GM18498 (cell line): ENCODE data around the gene ANKRD16.
"Not testable (repeated sequence)": the region's sequence is repeated elsewhere in the genome, so short reads cannot be mapped to it uniquely, and the experiment has no call there.

ENCODE experiments used
- ATAC-seq: cut with Tn5 transposase; IDR thresholded peaks from one replicate; pipeline ENCODE4 v1.9.1; 2021; ENCODE audit warnings: mild to moderate bottlenecking, moderate library complexity; ENCODE audit not compliant: unreplicated experiment

Gene ANKRD16

DNA sequence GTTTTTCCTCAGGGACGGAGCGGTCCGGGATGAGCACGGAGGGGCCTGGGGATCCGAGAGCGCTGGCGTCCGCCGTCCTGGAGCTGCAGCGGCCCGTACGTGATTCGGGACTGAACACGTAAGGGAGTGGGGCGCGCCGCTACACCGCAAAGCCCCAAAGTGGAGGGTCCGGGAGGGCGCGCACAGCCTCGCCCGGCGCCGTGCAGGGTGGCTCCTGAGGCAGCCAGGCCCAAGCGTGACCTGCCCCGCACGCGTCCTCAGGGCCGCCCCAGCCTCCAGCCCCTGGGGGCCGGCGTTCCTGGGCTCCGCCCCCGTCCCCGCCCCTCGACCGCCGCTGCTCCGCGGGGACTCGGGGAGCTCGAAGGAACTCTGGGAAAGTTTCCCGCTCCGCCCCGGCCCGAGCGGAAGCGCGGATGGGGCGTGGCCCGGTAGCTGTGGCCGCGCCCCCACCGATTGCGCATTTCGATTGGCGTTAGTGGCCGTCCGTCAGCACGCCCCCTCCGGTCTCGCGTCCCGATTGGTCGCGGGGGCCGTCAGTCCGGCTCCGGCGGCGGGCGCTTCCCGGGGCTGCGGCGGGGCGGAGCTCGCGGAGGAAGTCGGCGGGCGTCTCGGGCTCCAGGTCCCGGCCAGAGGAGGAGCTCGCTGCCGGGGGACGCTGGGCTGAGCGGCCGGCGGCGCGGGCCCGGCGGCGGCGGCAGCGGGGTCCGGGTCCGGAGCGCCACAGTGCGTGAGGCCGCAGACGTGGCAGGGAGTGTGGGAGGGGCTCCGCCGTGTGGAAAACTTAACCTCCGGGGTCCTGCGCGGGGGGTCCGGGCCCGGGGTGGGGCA is at the start of gene ANKRD16, which contains the start of gene FBH1:
ANKRD16 (minus strand) TSS at position 270 of the 828 bp plus-strand sequence. CDS start 539 bp downstream, outside the sequence.
FBH1 (plus strand) TSS at position 620 of the 828 bp plus-strand sequence; CDS start at position 723, 103 bp downstream.
- peak; percentile 89 for ATAC-seq

DNA sequence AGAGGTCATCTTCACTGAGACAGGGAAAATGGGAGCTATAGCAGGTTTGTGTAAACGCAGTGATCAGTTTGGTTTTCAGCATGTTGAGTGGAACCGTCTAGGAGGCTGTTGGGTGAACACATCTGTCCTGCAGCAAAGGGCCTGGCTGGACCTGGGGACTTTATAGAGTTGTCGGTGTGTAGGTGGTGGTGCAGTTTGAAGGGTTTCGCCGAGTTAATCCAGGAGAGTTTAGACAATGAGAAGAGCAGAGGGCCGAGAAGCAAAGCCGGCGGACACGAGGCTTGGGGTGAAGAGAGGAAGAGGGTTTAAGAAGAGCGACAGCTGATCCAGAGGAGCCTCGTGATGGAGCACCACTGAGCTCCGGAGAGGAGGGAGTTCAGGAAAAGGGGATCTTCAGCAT is 48.6 kb upstream of the ANKRD16 start:
- no peak for ATAC-seq

DNA sequence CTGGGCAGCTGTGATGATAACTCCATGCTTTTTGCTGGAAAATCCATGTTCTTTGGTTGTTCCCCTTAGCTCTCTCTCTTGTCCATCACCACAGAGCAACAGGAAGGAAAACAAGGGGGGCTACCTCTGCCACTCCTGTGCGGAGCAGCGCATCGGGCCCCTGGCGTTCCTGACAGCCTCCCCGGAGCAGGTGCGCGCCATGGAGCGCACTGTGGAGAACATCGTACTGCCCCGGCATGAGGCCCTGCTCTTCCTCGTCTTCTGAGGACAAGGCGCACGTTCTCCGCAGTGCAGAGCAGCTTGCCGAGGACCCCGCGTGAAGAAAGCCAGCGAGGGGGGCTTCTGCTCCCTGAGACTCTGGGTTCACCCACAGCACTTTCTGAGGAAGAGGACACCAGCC is 47.3 kb upstream of the ANKRD16 start:
- no peak for ATAC-seq

DNA sequence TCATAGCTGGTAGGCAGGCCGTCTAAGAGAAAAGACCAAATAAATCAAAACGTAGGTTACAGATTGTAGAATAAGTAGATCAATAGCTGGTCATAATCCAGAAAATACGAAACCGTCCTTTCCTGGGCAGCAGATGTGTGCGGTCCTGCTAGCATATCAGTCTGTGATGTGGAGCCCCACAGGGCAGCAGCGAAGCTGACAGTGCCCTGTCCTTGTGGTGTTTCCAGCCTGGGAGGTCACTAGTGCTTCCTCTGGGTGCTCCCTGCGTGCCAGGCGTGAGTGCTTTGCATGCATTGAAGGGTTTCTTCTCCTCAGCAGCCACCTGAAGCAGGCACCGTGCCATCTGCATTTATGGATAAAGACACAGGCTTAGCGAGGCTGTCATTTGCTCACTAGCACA is 45.9 kb upstream of the ANKRD16 start:
- ATAC-seq, result no peak

DNA sequence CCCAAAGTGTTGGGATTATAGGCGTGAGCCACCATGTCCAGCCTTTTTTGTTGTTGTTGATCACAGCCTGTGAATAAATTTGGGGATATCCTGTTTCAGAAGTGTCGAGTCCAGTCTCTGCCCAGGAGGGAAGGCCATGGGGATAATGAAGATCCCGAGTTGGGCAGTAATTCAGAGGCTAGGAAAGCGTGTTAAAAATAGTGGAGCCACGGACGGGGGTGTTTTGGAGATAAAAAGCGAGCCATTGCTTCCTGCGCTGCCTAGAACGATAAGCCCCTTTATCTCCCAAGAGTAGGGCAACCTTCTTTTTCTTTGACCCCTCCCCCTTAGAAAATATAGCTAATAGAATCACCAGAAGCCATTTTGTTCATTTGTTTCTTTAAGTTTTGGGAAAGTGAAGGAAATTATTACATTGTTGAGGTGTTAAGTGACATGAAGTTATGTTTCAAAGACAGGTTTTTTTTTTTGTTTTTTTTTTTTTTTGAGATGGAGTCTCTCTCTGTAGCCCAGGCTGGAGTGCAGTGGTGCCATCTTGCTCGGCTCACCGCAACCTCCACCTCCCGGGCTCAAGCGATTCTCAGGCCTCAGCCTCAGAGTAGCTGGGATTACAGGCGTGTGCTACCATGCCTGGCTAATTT is 44.3 kb upstream of the ANKRD16 start:
- ATAC-seq, result no peak

DNA sequence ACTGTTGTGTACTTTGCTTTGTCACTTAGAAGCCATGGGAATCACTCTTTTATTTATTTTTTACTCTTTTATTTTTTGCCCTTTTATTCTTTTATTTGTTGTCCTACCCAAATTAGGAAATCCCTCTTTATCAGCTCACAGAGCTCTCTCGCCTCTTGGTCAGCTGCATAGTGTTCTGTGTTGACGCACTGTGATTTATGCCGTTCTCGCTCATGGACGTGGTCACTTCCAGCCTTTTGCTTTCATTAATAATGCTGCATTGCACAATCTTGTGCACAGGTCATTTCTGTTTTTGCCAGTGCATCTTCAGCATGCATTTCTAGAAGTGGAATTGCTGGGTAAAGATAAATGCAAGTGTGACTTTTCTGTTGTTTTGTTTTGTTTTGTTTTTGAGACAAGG is 42.7 kb upstream of the ANKRD16 start:
- ATAC-seq, result no peak

DNA sequence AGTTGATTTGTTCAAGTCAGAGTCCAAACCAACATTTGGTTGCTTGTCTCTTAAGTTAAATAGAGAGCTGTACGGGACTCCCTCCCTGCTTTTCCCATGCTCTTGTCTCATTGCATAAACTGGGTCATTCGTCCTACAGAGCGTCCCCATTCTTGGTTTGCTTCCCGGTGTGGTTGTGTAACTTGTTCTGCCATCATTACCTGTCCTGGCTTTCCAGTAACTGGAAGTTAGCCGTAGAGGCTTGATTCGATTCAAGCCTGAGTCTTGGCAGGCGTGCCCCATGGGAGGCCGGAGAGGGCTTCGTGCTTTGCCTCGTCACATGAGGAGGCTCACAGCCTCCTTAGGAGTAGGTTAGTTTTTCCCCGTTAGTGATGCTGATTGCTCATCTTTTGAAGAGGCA is 40.6 kb upstream of the ANKRD16 start:
- no peak for ATAC-seq

DNA sequence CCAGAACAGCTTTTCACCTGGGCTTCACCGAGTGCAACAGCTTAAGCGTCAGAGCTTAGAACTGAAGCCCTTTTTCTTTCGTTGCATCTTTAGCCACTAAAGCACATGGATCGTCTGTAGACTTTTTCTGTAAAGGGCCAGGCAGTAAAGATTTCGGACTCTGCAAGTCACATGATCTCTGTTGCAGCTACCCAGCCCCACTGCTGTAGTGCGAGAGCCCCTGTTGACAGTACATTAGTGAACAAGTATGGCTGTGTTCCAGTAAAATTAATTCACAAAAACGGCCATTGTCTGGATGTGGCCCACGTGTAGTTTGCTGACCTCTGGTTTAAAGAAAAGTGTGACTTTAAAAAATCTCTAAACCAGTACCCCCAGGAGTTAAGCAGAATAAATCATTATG is 39.7 kb upstream of the ANKRD16 start:
- no peak for ATAC-seq

DNA sequence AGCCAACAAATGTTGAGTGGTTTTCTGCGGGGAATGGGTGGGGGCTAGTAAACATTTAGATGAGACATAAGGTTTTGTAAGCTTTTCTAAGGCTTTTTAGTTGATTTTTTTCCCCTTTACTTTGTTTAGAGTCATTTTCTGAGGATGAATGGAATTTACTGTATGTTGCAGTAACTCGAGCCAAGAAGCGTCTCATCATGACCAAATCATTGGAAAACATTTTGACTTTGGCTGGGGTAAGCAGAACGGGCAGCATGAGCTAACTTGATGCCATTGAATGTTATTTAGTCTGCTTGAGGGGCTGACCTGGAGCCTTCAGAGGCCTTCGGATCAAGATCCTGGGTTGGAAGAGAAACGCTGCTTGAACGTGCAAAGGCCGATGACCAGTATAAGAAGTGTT is 37.6 kb upstream of the ANKRD16 start:
- no peak for ATAC-seq

DNA sequence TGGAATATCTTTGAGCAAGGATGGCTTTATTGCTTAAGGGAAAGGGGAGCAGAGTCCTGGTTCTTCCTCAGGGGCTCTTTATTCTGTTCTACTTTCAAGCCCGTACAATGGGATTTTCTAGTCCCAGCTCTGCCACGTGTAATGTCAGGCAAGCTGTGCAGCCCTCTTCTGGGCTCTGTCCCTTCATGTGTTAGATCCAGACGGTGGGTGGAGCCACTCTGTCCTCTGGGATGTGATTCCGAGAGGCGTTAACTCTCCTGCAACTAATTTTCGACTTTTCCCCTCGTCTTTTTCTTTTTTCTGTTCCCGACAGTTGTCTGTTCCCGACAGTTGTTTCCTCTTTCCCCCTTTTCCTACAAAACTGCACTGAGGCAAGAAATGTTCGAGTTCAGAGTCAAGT is 35.2 kb upstream of the ANKRD16 start:
- no peak for ATAC-seq

DNA sequence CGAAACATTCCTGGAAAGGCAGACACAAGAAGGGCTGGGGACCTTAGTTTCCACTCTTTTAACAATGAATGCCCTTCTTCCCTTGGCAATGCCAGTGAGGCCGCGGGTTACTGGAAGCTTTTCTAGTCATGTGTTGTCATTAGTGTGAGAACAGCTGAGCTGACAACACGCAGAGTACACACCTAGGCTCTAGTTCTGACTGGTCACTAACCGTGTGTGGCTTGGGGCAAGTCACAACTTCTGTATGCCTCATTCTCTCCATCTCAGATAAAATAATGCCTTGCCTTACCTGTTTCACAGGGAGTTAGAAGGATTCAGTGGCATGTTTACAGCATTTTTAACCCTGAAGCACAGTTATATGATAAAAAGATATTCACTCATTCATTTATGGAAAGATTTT is 32.1 kb upstream of the ANKRD16 start:
- ATAC-seq, result no peak

DNA sequence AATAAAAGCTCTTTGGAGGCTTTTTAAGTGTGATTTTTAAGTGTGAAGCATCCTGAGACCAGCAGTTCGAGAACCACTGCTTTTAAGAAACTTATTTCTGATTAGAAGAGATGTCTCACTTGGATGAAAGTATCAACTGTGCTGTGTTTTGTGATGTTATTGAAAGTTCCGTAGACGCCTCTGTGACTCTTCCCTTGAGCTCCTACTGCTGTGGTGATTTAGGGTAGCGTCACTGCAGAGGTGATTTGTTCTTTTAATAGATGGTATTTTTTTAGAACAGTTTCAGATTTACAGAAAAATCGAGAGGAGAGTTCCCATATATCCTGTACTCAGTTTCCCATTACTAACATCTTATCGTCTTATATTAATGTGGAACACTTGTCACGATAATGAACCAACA is 29.9 kb upstream of the ANKRD16 start:
- no peak for ATAC-seq

DNA sequence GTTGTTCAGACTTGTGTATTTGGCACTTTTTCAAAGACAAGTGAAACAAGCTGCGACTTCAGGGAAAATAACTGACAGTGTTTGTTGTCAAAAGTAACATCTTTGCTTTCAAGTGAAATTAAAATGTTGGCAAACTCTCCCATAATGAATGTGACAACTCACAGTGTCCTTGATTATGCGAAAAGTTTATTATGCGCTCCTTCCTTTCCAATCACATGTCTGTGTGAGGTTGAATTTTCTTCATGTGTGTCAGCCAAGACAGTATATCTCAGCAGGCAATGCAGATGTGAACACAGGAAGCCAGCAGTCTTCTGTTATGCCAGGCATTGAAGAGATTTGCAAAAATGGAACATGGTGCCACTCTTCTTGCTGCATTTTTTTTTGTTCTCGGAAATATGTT is 29.1 kb upstream of the ANKRD16 start:
- ATAC-seq, result no peak

DNA sequence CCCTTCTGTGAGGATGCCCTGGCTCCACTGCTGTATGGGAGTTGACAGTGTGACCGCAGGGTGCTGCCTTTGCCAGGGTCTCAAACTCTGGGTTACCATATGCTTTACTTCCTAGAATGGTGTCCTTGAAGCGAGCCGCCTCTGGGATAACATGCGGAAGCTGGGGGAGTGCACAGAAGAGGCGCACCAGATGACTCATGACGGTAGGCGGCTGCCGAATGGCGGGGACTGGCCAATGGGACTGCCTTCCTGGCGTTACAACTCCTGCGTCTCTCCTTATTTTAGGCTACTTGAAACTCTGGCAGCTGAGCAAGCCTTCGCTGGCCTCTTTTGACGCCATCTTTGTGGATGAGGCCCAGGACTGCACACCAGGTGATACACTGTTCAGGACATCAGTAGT is 27.6 kb upstream of the ANKRD16 start:
- ATAC-seq, result no peak

DNA sequence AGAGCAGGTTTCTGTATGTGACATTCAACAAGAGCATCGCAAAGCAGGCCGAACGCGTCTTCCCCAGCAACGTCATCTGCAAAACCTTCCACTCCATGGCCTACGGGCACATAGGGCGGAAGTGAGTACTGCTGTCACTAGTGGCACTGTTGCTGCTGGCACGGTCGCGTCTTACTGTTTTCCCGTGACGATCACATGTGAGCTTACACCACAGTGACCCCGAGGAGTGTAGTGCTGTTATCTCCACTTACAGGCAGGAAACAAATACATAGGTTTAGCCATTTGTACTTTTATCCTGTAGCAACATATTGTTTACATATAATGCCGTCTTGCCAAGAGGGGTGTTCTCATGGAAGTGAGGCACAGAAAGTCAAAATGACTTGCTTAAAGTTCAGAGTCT is 25.8 kb upstream of the ANKRD16 start:
- ATAC-seq, result no peak

DNA sequence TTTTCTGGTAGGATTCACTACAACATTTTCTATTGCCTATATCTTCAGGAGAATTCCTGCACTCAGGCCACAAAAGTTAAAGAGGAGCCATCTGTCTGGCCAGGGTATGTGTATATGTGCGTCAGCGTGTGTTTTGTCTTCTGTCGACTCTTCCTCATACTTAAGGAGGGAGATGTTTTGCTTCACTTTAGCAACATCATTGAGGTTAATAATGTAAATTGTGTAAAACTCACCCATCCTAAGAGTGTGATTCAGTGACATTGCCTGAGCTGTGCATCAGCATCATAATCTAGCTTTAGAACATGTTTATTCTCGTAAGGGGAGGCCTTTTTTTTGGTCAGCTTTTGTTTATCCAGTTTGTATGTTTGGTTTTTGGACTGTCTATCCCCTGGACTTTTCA is 24.0 kb upstream of the ANKRD16 start:
- no peak for ATAC-seq

DNA sequence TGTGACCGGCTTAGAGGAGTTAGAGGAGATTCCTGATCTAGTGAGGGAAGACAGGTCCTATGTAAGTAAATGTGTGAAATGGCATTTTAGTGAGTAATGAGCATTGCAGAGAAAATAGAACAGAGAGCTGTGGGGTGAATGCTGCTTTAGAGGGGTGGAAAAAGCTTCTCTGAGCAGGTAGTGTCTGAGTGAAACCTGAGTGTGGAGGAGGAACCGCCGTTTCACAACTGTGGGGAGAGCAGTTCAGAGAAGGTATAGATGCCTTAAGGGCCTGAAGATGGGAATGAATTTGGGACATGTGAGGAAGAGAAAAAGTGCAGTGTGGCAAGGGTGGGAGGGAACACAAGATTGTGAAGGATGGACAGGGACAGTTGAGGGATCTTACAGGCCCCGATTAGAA is 22.0 kb upstream of the ANKRD16 start:
- ATAC-seq, result no peak

DNA sequence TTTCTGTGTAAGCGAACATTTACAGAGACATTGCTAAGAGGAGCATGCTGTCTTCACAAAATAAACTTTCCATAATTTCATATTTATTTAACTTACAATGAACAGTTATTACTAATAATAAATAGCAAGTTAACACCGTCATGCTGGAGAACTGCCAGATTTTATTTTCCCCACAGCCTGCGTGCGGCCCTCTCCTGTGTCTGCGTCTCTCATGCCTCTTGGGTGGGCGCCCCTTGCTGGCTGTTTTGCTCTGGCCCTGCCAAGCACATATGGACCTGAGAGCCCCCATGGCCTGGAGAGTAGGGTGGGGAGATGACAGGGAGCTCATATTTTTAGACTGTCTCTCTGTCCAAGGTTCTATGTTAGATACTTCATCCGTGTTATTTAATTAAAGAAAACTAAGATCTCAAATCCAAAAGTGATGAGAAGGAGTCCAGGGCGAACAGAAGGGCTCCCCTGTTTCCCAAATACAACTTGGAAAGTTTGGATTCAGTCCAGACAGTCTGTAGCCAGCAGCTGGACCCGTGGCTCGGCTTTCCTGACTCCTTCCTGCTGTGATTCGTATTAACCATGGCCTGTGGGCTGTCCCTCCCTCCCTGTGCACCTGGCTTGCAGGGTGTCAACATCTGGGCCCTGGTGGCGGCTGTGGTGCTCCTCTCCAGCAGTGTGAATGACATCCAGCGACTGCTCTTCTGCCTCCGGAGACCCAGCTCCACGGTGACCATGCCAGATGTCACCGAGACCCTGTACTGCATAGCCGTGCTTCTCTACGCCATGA is 20.8 kb upstream of the ANKRD16 start:
- ATAC-seq, result no peak

DNA sequence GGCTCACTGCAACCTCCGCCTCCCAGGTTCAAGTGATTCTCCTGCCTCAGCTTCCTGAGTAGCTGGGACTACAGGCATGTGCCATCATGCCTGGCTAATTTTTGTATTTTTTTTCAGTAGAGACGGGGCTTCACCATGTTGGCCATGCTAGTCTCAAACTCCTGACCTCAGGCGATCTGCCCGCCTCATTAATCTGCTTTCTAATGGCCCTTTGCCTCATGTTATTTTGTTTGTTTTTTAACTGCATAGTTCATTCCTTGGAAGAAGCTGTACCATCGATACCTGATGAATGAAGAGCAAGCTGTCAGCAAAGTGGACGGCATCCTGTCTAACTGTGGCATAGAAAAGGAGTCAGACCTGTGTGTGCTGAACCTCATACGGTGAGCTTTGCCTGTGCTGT is 19.0 kb upstream of the ANKRD16 start:
- not testable (repeated sequence) for ATAC-seq

DNA sequence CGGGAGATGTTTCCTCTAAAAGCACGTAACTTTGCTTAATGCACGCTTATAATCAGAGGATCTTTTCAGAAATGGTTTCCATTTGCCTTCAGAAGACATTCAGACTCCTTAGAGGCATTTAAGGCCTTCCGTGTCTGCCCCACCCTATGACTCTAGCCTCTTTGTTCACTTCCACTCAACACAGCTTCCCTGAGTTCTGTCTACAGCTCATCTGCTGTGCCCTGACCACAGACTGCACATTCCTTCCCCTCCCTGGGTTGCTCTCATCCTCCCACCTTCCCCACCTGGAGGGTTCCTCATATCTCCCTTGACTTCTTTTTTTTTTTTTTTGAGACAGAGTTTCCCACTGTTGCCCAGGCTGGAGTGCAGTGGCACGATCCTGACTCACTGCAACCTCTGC is 17.0 kb upstream of the ANKRD16 start:
- ATAC-seq, result no peak

DNA sequence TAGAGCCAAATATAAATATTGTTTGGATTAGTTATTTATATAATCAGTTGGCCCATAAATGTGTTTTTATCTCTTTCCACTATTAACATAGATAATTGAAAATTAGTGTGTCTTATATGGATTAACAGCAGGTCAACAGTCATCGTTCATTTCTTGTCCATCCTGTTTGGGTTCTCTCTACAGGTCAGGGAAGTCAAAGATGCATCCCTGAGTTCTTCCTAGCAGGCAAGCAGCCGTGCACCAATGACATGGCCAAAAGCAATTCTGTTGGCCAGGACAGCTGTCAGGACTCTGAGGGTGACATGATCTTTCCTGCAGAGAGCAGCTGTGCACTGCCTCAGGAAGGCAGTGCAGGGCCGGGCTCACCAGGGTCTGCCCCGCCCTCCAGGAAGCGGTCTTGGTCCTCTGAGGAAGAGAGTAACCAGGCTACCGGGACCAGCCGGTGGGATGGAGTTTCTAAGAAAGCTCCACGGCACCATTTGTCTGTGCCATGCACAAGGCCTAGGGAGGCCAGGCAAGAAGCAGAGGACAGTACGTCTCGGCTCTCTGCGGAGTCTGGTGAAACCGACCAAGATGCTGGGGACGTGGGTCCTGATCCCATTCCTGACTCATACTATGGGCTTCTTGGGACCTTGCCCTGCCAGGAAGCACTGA is 16.3 kb upstream of the ANKRD16 start:
- no peak for ATAC-seq
